H9 (cell line): Measurements from ENCODE around the gene ZNF366. TPM values are rescaled to one million over a fixed set of nuclear protein-coding genes. Genes with fewer than 3 reads are reported as not detected.

Source experiments
- DNase-seq: peaks from one replicate; pipeline ENCODE4 v3.0.0-alpha.2; 2017
- H2AFZ ChIP-seq: one replicate; pipeline ENCODE4 v1.6.1; 2013; ENCODE audit warnings: mild to moderate bottlenecking, low read length, control low read depth, moderate library complexity
- H2AK5ac ChIP-seq: 2 replicates; pipeline ENCODE4 v1.6.1; 2013; ENCODE audit warnings: low read length, control low read depth, mixed read lengths; ENCODE audit not compliant: insufficient read length
- H2BK120ac ChIP-seq: one replicate; pipeline ENCODE4 v1.6.1; 2013; ENCODE audit warnings: low read depth, mild to moderate bottlenecking, low read length, control low read depth, inconsistent platforms; ENCODE audit not compliant: poor library complexity, severe bottlenecking
- H2BK12ac ChIP-seq: 2 replicates; pipeline ENCODE4 v1.6.1; 2013; ENCODE audit warnings: low read length, control low read depth, mixed read lengths, low read depth; ENCODE audit not compliant: insufficient read length
- H2BK15ac ChIP-seq: 2 replicates; pipeline ENCODE4 v1.6.1; 2013; ENCODE audit warnings: low read depth, low read length, control low read depth
- H2BK20ac ChIP-seq: one replicate; pipeline ENCODE4 v1.6.1; 2013; ENCODE audit warnings: low read depth, mild to moderate bottlenecking, low read length, control low read depth, inconsistent platforms; ENCODE audit not compliant: poor library complexity, severe bottlenecking
- H2BK5ac ChIP-seq: 2 replicates; pipeline ENCODE4 v1.6.1; 2013; ENCODE audit warnings: low read length, control low read depth, mixed read lengths; ENCODE audit not compliant: insufficient read length
- H3K14ac ChIP-seq: 2 replicates; pipeline ENCODE4 v1.6.1; 2013; ENCODE audit warnings: low read length, control low read depth; ENCODE audit not compliant: insufficient read depth
- H3K18ac ChIP-seq: 2 replicates; pipeline ENCODE4 v1.6.1; 2013; ENCODE audit warnings: low read depth, mild to moderate bottlenecking, mixed read lengths, low read length, control low read depth; ENCODE audit not compliant: insufficient read length
- H3K23ac ChIP-seq: 2 replicates; pipeline ENCODE4 v1.6.1; 2013; ENCODE audit warnings: low read length, control low read depth, mixed read lengths, low read depth; ENCODE audit not compliant: insufficient read length
- H3K23me2 ChIP-seq: 2 replicates; pipeline ENCODE4 v1.6.1; 2013; ENCODE audit warnings: low read depth, mild to moderate bottlenecking, mixed read lengths, low read length, control low read depth; ENCODE audit not compliant: insufficient read length, poor library complexity, severe bottlenecking
- H3K27ac ChIP-seq: 2 replicates; pipeline ENCODE4 v1.5.1; 2013; ENCODE audit warnings: low read length, control low read depth, mixed read lengths, low read depth; ENCODE audit not compliant: insufficient read length
- H3K27me3 ChIP-seq: 2 replicates; pipeline ENCODE4 v1.6.1; 2013; ENCODE audit warnings: low read length, control low read depth, inconsistent platforms; ENCODE audit not compliant: insufficient read depth
- H3K4ac ChIP-seq: 2 replicates; pipeline ENCODE4 v1.6.1; 2013; ENCODE audit warnings: low read depth, mild to moderate bottlenecking, control low read depth, inconsistent platforms, low read length, moderate library complexity
- H3K4me1 ChIP-seq: 2 replicates; pipeline ENCODE4 v1.6.1; 2013; ENCODE audit warnings: low read length, control low read depth, inconsistent platforms; ENCODE audit not compliant: insufficient read depth
- H3K4me2 ChIP-seq: 2 replicates; pipeline ENCODE4 v1.6.1; 2013; ENCODE audit warnings: low read length, control low read depth, mixed read lengths; ENCODE audit not compliant: insufficient read length, insufficient read depth
- H3K56ac ChIP-seq: 2 replicates; pipeline ENCODE4 v1.6.1; 2013; ENCODE audit warnings: low read depth, mild to moderate bottlenecking, mixed read lengths, low read length, control low read depth; ENCODE audit not compliant: insufficient read length
- H3K79me1 ChIP-seq: 2 replicates; pipeline ENCODE4 v1.6.1; 2013; ENCODE audit warnings: low read depth, mild to moderate bottlenecking, moderate library complexity, low read length, control low read depth, inconsistent platforms; ENCODE audit not compliant: insufficient read depth, poor library complexity, severe bottlenecking
- H3K79me2 ChIP-seq: 2 replicates; pipeline ENCODE4 v1.6.1; 2013; ENCODE audit warnings: low read length, control low read depth, inconsistent platforms; ENCODE audit not compliant: insufficient read depth
- H3K9ac ChIP-seq: 2 replicates; pipeline ENCODE4 v1.6.1; 2013; ENCODE audit warnings: low read length, control low read depth, mixed read lengths; ENCODE audit not compliant: insufficient read length; ENCODE audit errors: extremely low read depth
- H3K9me3 ChIP-seq: one replicate; pipeline ENCODE4 v1.6.1; 2013; ENCODE audit warnings: low read depth, low read length, inconsistent platforms; ENCODE audit not compliant: control insufficient read depth
- H3T11ph ChIP-seq: one replicate; pipeline ENCODE4 v1.6.1; 2013; ENCODE audit warnings: mild to moderate bottlenecking, low read length, control low read depth, inconsistent platforms
- H4K20me1 ChIP-seq: one replicate; pipeline ENCODE4 v1.6.1; 2013; ENCODE audit not compliant: control insufficient read depth, insufficient read length, insufficient read depth
- H4K5ac ChIP-seq: 2 replicates; pipeline ENCODE4 v1.6.1; 2013; ENCODE audit warnings: low read depth, mild to moderate bottlenecking, mixed read lengths, low read length, control low read depth; ENCODE audit not compliant: insufficient read length
- H4K8ac ChIP-seq: replicated peaks from 2 replicates; pipeline ENCODE4 v1.6.1; 2013; ENCODE audit warnings: low read length, control low read depth, mixed read lengths, low read depth; ENCODE audit not compliant: insufficient read length
- H4K91ac ChIP-seq: 2 replicates; pipeline ENCODE4 v1.6.1; 2013; ENCODE audit warnings: low read depth, mild to moderate bottlenecking, moderate library complexity, mixed read lengths, low read length, control low read depth; ENCODE audit not compliant: insufficient read length
- H3K27ac Mint-ChIP-seq, 3 experiments: 2 replicates in 2 of 3; 3 replicates in 1 of 3; pipeline ENCODE4 v1.8.0; 2020 to 2021; ENCODE audit warnings: mixed read lengths in 3 of 3, mild to moderate bottlenecking in 1 of 3, moderate library complexity in 1 of 3
- H3K27me3 Mint-ChIP-seq: 2 replicates; pipeline ENCODE4 v1.8.0; 2021; ENCODE audit warnings: low read depth, mild to moderate bottlenecking, moderate library complexity, mixed read lengths
- H3K36me3 Mint-ChIP-seq, 3 experiments: 2 replicates in 2 of 3; 3 replicates in 1 of 3; pipeline ENCODE4 v1.8.0; 2020 to 2021; ENCODE audit warnings: low read depth in 3 of 3, mixed read lengths in 3 of 3; ENCODE audit not compliant: insufficient read depth in 1 of 3
- H3K4me1 Mint-ChIP-seq, 2 experiments: 2 replicates each; pipeline ENCODE4 v1.8.0; 2020; ENCODE audit warnings: mixed read lengths in 2 of 2
- H3K4me3 Mint-ChIP-seq, 2 experiments: 2 replicates in 1 of 2; 3 replicates in 1 of 2; pipeline ENCODE4 v1.8.0; 2020 to 2021; ENCODE audit warnings: mild to moderate bottlenecking in 2 of 2, mixed read lengths in 2 of 2, moderate library complexity in 1 of 2
- H3K9me3 Mint-ChIP-seq, 2 experiments: 2 replicates in 1 of 2; 3 replicates in 1 of 2; pipeline ENCODE4 v1.8.0; 2020; ENCODE audit warnings: mild to moderate bottlenecking in 2 of 2, mixed read lengths in 2 of 2, moderate library complexity in 1 of 2
- CTCF ChIP-seq: fragments of 200-600 bp; sonication (generic); conservative IDR thresholded peaks from 3 replicates; pipeline ENCODE4 v1.8.0; 2021; ENCODE audit warnings: antibody characterized with exemption, mild to moderate bottlenecking
- WGBS: extraction: QIAGEN DNeasy Blood & Tissue Kit; methylation state at CpG from one replicate; pipeline ENCODE4 v1.1.7; 2013; ENCODE audit warnings: missing lambda C conversion rate, low lambda C conversion rate, mixed read lengths; ENCODE audit not compliant: insufficient read length; ENCODE audit errors: extremely low coverage; 5-methylcytosine and 5-hydroxymethylcytosine counted together
- total RNA-seq: library from RNA; stranded (reverse); gene quantifications from 2 replicates; pipeline ENCODE4 v1.2.1, GENCODE V29; 2021

Gene ZNF366
- total RNA-seq, 1 experiment from 2014 or later, result not detected

- no peak overlapping the region for H3K27ac Mint-ChIP-seq
- no peak overlapping the region for H3K4me2 ChIP-seq
- H4K8ac ChIP-seq, result no peak overlapping the region
- no peak overlapping the region for H2BK5ac ChIP-seq
- no peaks in the 10 kb centered on the region for H3K9me3 ChIP-seq
- no peak overlapping the region for H3K56ac ChIP-seq
- DNase-seq, result no peak
- no peak overlapping the region for H2BK12ac ChIP-seq
- no peak overlapping the region for H2BK20ac ChIP-seq
- no peak overlapping the region for H3K9ac ChIP-seq
- no peaks in the 10 kb centered on the region for H4K20me1 ChIP-seq
- no CpG with 5 or more reads among the region's 6 CpGs for WGBS
- no peak overlapping the region for H4K91ac ChIP-seq
- H3K18ac ChIP-seq, result no peak overlapping the region
- no peaks in the 10 kb centered on the region; a peak in 1 of 5 replicates for H3K9me3 Mint-ChIP-seq
- no peaks in the 10 kb centered on the region for H3K23me2 ChIP-seq
- no peaks in the 10 kb centered on the region; a peak in 1 of 7 replicates for H3K36me3 Mint-ChIP-seq
- no peak overlapping the region for H2BK15ac ChIP-seq
- H3T11ph ChIP-seq, result no peak overlapping the region
- H3K27ac ChIP-seq, result no peak overlapping the region
- H2AFZ ChIP-seq, result no peak overlapping the region
- H3K4me3 Mint-ChIP-seq, result no peak overlapping the region
- no peak overlapping the region for H2BK120ac ChIP-seq
- H3K14ac ChIP-seq, result no peak overlapping the region
- H3K79me2 ChIP-seq, result no peaks in the 10 kb centered on the region
- no peaks in the 10 kb centered on the region for H3K79me1 ChIP-seq
- no peak overlapping the region for H2AK5ac ChIP-seq
- H3K4ac ChIP-seq, result no peak overlapping the region
- no peaks in the 10 kb centered on the region for H3K27me3 ChIP-seq
- TF ChIP-seq CTCF, result no peak
- peaks cover 2% of the 10 kb centered on the region; the same call in 1 of the 2 replicates for H3K27me3 Mint-ChIP-seq
- no peak overlapping the region for H3K23ac ChIP-seq
- H4K5ac ChIP-seq, result no peak overlapping the region
- peaks cover 22% of the 10 kb centered on the region in 2 experiments for H3K4me1 Mint-ChIP-seq
- no peaks in the 10 kb centered on the region; the same call in 1 of the 2 replicates for H3K4me1 ChIP-seq
These were observed 4.8 kb upstream of the ZNF366 start for GRCh38 chr5:72511774-72512592.
